Lung microvascular endothelial cell (primary cell): ENCODE measurements around the gene PELI2. TPM values are rescaled to one million over a fixed set of nuclear protein-coding genes. Genes with fewer than 3 reads are reported as not detected.

ENCODE experiments used
- DNase-seq, 2 donors: peaks; one replicate each; pipeline versions ENCODE4 v3.0.0 to v3.0.0-alpha.2; 2010; ENCODE audit warnings: low read depth in 2 of 2
- total RNA-seq: library from RNA; depleted of rRNA; stranded (reverse); fragments of >200 nt; gene quantifications from 2 replicates; pipeline ENCODE4 v1.2.1, GENCODE V29; 2014

The PELI2 gene
- total RNA-seq, 1 donor from 2014 or later = 17.5 TPM

DNA sequence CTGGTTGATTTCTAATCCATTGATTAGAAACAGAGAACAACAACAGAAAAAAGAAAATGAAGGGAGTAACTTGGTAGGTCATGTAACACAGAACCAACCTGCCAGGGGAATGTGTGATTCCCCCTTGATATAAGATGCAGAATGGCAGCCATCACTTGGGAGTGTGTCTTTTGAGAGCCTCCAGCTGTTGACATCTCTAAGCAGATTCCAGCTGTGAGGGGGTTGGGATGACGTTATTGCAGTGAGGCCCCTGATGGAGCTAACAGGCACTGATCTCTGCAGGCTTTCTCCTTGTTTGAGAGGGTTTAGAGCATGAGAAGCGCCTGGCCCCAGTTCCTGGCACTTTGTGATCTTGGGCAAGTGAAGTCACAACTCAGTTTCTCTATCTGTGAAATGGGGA is 124.9 kb downstream of the PELI2 start:
- DNase-seq = no peak

DNA sequence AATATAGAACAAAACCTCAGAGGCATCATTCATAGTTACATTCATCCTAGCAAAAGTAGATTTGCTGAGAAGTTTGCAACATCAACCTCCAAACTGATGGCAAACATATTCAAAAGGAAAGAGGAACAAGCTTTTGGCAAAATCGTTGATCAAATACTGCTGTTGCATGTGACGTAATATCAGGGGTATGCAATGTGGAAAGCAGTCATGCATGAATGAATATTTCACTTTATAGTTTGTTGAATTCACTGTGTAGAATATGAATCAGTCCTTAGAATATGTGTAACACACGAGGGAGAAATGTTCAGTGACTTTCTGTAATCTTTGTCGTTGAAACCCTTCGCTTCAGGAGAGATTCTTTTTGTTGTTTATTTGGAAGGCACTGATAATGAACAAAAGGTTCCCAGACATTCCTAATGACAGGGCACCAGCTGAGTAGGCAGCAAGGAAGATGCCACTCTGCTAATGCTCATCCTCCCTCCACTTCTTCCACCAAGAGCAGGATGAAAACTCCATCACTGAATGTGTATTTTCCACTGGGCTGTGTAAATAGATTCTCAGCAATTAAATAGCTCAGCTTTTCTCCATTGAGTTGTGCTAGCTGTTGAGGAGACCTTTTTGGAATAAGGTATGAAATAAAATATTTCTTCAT is 126.1 kb downstream of the PELI2 start:
- no peak for DNase-seq

GRCh38 chr14:56247495-56248200 is 129.4 kb downstream of the PELI2 start:
- peak; percentile 38 to 54 for DNase-seq

DNA sequence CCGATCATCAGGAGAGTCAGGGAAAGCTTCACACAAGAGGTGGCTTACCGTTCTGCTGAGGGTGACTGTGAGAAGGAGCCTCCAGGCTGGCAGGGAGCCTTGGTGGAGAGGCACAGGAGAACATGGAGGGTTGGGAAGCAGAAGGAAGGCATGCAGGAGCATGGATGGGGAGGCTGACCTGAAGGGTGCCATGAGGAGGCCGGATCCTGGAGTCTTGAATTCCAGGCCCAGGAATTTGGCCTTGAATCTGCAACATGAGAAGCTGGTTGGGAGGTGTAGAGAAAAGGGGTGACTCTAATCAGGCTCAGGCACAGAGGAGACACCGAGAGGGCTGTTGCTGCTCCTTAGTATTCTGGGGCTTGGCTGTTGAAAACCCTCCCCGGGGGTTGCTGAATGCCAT is 130.2 kb downstream of the PELI2 start:
- no peak for DNase-seq

- no peak for DNase-seq
Observed at GRCh38 chr14:56261046-56261445, 142.8 kb downstream of the PELI2 start.

DNA sequence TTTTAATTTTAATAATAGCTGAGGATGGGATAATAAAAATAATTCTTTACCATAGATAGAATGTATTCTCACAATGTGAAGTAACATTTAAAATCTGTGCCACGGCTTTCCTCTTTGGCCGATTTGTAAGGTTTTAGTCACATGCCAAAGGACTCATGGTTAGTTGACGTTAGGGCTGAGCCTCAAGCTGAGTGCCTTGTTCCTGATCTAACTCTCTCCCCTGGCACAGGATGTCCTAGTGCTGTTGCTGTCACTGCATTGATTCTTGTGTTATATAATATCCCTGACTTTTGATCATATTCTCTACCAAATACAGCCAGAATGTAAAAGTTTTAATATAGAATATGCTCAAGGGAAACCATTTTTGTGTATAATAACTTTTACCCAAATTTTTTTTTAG is 144.3 kb downstream of the PELI2 start:
- DNase-seq = no peak

GRCh38 chr14:56268039-56268438 is 149.8 kb downstream of the PELI2 start:
- no peak for DNase-seq

DNA sequence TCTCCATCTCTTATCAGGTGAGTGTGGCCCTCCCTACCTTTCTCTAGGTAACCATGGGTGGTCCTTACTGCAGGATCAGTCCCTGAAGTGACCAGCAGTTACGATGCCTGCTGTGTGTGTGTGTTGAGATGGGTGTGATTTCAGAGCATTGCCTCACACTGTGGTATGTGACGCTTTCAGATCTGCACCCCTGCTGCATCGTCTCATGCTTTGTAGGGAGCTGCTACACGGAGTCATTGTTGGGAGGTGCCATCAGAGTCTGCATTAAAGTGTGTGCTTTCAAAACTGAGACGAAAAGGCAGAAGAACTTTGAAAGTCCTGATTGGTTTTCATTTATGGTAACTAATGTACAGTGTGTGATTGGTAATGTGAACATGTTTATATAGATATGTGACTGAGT is 150.5 kb downstream of the PELI2 start:
- no peak for DNase-seq

GRCh38 chr14:56270921-56271320 is 152.7 kb downstream of the PELI2 start:
- DNase-seq = no peak

DNA sequence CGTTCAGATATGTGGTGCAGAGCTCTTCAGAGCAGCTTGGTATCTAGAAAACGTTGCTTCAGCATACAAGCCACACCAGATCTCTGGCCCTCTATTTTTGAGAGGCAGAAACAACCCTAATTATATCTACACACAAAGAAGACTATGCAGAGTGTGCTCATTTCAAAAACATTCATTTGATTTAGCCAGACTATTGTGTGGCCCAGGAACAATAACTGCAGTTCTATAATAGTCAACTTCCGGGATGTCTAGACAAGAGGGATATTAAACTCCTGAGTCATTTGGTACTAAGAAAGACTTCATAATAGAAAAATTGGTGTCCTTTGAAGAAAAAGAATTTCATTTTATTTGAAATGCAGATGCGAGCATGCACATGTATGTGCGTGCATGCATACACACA is 153.8 kb downstream of the PELI2 start:
- DNase-seq = peak; percentile 68 to 93

DNA sequence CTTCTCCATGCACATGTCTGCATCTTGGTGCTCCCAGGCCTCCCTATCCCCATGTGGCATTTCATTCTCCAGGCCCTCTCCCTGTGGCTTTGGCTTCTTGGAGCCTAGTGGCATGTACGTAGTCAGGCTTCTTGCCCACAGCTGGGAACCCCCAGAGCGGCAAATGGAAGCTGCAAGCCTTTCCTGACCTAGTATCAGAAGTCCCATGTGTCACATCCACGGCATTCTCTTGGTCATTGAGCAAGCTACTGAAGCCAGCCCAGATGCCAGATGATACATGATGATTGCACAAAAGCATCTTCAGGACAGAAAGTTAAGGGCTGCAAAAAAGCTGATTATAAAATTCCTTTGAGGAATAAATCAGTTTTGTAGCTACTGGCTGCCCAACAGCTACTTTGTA is 154.9 kb downstream of the PELI2 start:
- no peak for DNase-seq

DNA sequence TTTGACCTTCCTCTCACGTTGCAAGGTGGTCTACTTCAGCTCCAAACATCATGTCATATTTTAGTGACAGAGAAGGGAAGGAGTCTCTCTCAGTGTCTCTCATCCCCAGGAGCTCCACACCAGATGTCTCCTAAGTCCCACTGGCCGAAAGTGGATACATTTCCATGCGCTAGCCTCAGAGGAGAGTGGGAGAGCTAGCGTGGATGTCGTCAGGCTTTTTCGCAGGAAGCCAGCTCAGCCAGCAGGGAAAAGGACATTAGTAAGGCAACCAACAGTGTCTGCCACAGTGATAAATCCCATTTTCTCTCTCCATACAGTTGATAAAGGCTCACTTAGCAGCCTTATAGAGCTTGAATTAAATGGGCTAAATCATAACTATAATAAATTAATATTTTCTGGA is 155.7 kb downstream of the PELI2 start:
- no peak for DNase-seq

DNA sequence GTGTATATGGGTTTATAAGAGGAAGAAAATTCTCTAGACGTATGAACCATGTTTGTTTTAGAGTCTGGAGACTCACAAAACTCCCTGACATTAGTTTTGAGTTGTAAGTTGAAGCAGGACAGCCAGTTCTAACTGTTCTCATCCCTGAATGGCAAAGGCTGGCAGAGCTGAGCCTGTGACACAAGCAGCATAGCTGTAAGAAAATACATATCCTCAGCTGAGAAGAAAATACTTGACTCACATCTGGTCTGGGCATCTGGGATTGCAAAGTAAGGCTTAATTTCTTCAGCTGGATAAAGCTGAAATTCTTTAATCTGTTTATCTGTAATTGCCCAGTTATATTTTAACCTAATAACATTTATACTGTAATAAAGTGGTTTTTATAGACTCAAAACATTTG is 156.3 kb downstream of the PELI2 start:
- no peak for DNase-seq

DNA sequence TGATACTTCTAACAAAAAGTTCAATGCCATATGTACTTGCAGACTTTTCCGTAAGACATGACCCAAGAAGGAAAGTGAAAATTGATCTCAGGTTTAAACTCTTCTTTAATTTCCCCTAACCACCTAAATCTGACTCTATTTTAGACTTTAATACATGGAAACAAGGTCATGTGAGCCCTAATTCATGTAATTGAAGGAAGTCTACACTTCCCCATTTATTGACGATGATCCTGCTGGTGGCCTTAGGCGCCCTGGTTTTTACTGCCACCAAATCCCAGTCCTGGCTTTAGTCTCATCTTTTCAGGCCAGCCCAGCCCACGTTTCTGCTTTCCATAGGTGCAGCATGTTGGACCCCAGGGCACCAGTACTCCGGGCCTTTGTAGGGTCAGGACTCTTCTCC is 157.9 kb downstream of the PELI2 start:
- DNase-seq = no peak

DNA sequence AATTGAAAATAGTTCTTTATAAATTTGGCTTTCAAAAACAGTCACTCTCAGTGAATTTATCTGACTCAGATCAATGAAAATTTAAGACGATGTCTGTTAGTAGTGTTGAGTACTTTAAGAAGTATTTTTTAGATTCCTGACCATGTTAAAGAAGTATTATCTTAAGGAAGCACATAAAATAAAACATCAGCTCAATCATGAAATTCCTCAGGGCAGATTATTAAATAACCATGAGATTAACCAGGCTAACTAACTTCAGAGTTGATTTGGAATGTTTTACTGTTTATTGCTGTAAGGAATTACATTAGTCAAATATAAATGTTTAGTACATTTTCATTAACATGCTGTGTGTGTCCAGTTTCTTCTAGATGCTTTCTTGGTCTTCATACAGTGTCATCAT is 160.2 kb downstream of the PELI2 start:
- no peak for DNase-seq

- no peak for DNase-seq
Observed at GRCh38 chr14:56280843-56281242, 162.6 kb downstream of the PELI2 start.

- DNase-seq = no peak
Observed at GRCh38 chr14:56282179-56282578, 164.0 kb downstream of the PELI2 start.

DNA sequence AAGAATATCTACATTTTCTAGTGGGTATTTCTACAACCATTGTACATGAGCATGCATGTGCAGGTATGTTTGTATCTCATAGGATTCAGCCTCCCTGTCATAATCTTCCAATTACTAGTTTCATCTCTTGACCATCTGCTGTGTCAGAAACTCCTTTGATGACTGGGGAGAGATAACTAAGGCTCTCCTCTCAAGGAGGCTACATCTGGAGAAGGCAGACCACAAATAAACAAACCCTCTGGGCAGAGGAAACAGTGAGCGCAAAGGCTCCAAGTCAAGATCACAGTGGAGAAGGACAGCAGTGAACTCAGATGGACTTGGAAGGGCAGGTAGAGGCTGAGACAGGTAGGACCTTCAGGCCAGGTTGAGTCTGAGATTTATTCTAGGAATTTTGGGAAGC is 166.4 kb downstream of the PELI2 start:
- DNase-seq = no peak

DNA sequence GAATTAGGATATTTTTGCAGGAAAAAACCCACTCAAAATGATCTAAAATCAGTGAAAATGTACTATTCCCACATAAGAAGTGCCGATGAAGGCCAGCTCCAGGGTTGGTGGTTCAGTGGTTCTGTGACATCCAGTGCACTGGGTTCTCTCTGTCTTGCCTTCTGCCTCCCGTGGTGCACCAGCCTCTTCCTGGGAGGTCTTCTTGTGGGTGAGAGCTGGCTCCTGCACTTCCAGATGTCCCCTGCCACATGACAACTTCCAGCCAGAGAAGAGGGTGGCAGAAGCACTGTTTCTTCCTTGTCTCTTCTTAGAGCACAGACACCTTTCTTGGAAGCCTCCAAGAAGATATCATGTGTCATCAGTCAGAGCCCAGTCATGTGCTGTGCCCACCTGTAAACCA is 170.9 kb downstream of the PELI2 start:
- DNase-seq = no peak

DNA sequence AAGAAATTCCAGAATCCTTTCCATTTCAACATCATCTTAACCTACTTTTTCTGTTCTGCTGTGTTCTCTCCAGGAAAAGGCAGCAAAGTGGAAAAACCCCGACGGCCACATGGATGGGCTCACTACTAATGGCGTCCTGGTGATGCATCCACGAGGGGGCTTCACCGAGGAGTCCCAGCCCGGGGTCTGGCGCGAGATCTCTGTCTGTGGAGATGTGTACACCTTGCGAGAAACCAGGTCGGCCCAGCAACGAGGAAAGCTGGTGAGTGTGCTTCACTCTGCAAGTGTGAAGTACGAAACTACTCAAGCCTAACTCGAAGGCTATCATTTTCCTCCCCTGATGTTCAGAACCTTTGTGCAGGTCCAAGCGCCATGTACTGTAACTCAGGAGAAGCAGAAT is 172.0 kb downstream of the PELI2 start:
- no peak for DNase-seq

DNA sequence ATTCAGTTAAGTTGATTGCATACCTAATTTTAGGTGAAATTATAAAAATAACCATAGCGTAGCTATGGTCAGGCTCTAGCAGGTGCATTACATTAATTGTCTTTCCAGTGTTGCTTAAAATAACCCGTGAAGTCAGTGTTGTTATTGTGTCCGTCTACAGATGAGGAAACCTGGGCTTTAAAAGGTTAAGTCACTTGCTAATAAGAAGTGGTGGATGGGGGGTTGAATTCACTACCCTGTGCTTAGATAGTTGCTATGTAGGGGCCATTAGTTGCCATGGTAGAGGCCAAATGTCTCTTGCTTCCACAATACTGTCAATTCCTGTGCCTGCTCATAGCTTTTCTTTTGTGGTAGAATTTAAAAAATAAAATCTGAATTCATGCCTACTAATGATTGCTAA is 174.8 kb downstream of the PELI2 start:
- peak in 1 of 2 donors; percentile 24 for DNase-seq

DNA sequence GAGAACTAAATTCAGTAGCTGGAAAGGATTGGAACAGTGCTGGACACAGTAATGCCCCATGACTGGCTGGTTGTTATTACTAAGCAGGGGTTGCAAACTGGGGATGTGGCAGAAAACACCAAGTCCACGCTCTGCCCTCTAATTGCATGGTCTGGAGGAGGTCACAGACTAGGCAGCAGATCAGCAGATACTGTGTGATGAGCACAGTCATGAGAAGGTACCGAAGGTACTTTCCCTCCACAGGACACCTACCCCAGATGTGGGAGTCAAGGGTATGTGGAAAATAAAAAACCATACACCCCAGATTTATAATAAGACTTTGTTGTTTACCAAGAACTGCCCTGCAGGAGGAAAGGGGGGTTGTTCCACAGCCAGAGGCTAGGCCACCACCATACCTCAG is 175.3 kb downstream of the PELI2 start:
- no peak for DNase-seq

DNA sequence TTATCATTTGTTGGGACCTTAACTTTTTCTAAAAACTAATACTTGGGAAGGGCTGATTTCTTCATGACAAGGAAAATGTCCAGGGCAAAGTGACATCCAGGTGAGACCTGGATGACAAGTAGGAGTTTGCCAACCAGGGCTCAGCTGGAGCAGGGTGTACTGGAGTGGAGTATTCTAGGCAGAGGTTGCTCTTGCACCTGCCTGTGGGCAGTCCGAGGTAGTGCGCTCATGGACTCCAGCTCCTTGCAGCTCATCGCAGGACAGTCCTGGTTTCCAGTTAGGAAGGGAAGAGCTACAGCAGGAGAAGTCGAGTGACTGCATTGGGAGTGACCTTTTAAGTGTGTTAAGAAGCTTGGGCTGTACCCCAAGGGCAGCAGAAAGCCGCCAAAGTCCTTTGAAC is 175.9 kb downstream of the PELI2 start:
- DNase-seq = peak; percentile 28 to 38

DNA sequence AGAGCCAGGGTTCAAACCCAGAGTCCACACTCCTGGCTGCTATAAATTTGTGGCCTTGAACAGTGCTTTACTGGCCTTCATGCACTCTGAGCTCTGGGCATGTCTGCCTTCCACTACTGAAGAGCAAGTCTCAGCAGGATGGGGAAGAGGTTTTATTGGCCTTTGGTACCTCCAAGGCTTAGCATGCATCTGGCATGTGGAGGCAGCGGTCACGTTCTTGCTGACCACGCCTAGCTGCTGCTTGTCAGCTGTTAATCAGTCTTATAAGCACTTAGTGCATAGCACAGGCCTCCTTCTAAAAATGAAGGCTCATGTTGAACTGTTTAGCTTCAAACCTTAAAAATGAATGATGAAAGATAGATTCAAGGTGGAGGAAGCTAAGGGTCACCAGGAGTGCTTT is 177.5 kb downstream of the PELI2 start:
- no peak for DNase-seq
